ENCODE results near the gene PHTF2. TPM values are rescaled to one million over a fixed set of nuclear protein-coding genes. Genes with fewer than 3 reads are reported as not detected.

Gene PHTF2
- polyA plus RNA-seq, 1 of the 3 experiments (the other 2 are of a cell fraction): 21.2 TPM

DNA sequence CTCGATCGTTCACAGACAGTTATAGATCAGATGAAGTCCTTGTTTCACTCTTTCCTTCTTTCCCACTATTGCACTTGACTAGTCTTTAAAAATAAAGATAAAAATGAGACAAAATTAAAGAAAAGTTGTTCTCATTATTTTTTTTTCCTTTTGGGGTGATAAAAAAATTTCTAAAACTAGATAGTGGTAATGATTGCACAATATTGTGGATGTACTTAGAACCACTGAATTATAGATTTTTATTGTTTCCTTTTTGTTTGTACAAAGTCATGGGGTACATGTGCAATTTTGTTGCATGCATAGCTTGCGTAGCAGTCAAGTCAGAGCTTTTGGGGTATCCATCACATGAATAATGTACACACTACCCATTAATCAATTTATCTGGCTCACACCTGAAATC lies 97.3 kb downstream of the PHTF2 start:
- Histone ChIP-seq H3K79me2 (ENCODE audit: insufficient read depth) (peaks cover 8% of the 10 kb centered on the region; the same call in 1 of the 2 replicates), H3K27ac (ENCODE audit: low read depth in 2 of 2, low read length in 1 of 2) (no peak overlapping the region), H3K9me3 (no peaks in the 10 kb centered on the region), H4K20me1 (ENCODE audit: insufficient read depth) (no peaks in the 10 kb centered on the region), H3K4me2 (no peak overlapping the region), H3K9me2 (peaks cover 5% of the 10 kb centered on the region; the same call in 1 of the 2 replicates), H3K36me3 (replicated peaks in 1 of 2; ENCODE audit: control insufficient read depth in 1 of 2, insufficient read depth in 2 of 2, low read length in 1 of 2) (peaks cover 0 to 9% of the 10 kb centered on the region in 2 experiments), H3K27me3 (ENCODE audit: insufficient read depth) (no peaks in the 10 kb centered on the region), H3F3A (replicated peaks; ENCODE audit: insufficient read depth) (peaks cover 6% of the 10 kb centered on the region), H3K9ac (no peak overlapping the region), H3K4me3 (ENCODE audit: low read depth in 2 of 2, low read length in 1 of 2) (no peak overlapping the region), H3K4me1 (ENCODE audit: control insufficient read depth in 1 of 2, insufficient read depth in 2 of 2, low read depth in 1 of 2, low read length in 1 of 2) (no peaks in the 10 kb centered on the region; a peak in 2 of 4 replicates), H2AFZ (ENCODE audit: low read depth) (no peak overlapping the region)
- ChIA-PET CTCF (no interaction called here), POLR2A (no interaction called here)
- no peak for DNase-seq
- TF ChIP-seq POLR2AphosphoS5 (IDR thresholded peaks at IDR 0.05; ENCODE audit: low read depth, low read length): no peak
- TF ChIP-seq, protein P1, sequence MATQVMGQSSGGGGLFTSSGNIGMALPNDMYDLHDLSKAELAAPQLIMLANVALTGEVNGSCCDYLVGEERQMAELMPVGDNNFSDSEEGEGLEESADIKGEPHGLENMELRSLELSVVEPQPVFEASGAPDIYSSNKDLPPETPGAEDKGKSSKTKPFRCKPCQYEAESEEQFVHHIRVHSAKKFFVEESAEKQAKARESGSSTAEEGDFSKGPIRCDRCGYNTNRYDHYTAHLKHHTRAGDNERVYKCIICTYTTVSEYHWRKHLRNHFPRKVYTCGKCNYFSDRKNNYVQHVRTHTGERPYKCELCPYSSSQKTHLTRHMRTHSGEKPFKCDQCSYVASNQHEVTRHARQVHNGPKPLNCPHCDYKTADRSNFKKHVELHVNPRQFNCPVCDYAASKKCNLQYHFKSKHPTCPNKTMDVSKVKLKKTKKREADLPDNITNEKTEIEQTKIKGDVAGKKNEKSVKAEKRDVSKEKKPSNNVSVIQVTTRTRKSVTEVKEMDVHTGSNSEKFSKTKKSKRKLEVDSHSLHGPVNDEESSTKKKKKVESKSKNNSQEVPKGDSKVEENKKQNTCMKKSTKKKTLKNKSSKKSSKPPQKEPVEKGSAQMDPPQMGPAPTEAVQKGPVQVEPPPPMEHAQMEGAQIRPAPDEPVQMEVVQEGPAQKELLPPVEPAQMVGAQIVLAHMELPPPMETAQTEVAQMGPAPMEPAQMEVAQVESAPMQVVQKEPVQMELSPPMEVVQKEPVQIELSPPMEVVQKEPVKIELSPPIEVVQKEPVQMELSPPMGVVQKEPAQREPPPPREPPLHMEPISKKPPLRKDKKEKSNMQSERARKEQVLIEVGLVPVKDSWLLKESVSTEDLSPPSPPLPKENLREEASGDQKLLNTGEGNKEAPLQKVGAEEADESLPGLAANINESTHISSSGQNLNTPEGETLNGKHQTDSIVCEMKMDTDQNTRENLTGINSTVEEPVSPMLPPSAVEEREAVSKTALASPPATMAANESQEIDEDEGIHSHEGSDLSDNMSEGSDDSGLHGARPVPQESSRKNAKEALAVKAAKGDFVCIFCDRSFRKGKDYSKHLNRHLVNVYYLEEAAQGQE (IDR thresholded peaks at IDR 0.05; ENCODE audit: low read depth, low read length): no peak
- TF ChIP-seq FOXM1 (IDR thresholded peaks at IDR 0.05; ENCODE audit: low read depth): no peak
- WGBS (ENCODE audit: low lambda C conversion rate): over 99% methylated on average over 3 of the region's 3 CpGs

DNA sequence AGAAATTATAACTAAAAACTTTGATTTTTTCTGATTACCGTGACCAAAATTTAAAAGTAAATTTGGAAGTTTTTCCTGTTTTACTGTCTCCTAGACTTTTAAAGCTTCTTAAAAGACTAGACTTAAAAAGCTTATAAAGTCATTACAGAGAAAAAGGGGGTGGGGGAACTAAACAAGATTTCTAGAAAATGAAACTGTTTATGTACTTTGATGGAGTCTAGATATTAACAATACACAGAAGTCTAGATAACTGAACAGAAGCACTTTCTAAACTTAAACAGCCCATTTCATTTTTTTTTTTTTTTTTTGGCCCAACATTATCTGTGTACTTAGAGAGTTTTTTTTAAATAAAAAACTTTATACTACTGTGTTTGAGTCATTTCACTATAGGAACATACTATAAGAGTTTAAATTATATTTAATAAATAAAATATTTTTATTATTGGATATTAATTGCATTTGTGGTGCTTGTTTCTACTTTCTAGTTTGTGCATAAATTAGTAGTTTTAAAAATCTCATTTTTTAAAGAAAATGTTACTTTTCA lies 98.5 kb downstream of the PHTF2 start:
- Histone ChIP-seq H3F3A (replicated peaks; ENCODE audit: insufficient read depth) (peaks cover 6% of the 10 kb centered on the region), H3K36me3 (replicated peaks in 1 of 2; ENCODE audit: control insufficient read depth in 1 of 2, insufficient read depth in 2 of 2, low read length in 1 of 2) (peaks cover under 1 to 13% of the 10 kb centered on the region in 2 experiments), H2AFZ (ENCODE audit: low read depth) (no peak overlapping the region), H3K9me3 (no peaks in the 10 kb centered on the region), H4K20me1 (ENCODE audit: insufficient read depth) (no peaks in the 10 kb centered on the region), H3K9ac (no peak overlapping the region), H3K79me2 (ENCODE audit: insufficient read depth) (no peaks in the 10 kb centered on the region), H3K4me3 (ENCODE audit: low read depth in 2 of 2, low read length in 1 of 2) (no peak overlapping the region), H3K4me1 (ENCODE audit: control insufficient read depth in 1 of 2, insufficient read depth in 2 of 2, low read depth in 1 of 2, low read length in 1 of 2) (no peaks in the 10 kb centered on the region; a peak in 2 of 4 replicates), H3K4me2 (no peak overlapping the region), H3K9me2 (peaks cover 5% of the 10 kb centered on the region; the same call in 1 of the 2 replicates), H3K27me3 (ENCODE audit: insufficient read depth) (no peaks in the 10 kb centered on the region), H3K27ac (ENCODE audit: low read depth in 2 of 2, low read length in 1 of 2) (no peak overlapping the region)
- ChIA-PET CTCF (interaction anchor here (0.8 to 1.2 kb wide), 3 partner anchors 16 to 138 kb away, joined by 3 read pairs; no protein-coding TSS in a partner anchor), POLR2A (no interaction called here)
- no peak for DNase-seq
- 93% methylated on average over 1 of the region's 1 CpG for WGBS (ENCODE audit: low lambda C conversion rate)
- TF ChIP-seq POLR2AphosphoS5 (IDR thresholded peaks at IDR 0.05; ENCODE audit: low read depth, low read length) (no peak), NFIC (IDR thresholded peaks at IDR 0.05; ENCODE audit: borderline replicate concordance) (no peak), TAF1 (IDR thresholded peaks at IDR 0.05; ENCODE audit: borderline replicate concordance, low read depth, low read length) (no peak), FOXM1 (IDR thresholded peaks at IDR 0.05; ENCODE audit: low read depth) (no peak), ZBTB33 (IDR thresholded peaks at IDR 0.05; ENCODE audit: borderline replicate concordance, low read depth) (no peak), MAX (IDR thresholded peaks at IDR 0.05; ENCODE audit: low read depth) (no peak), USF2 (IDR thresholded peaks at IDR 0.05; ENCODE audit: borderline replicate concordance, low read depth, low read length) (no peak), CHD2 (IDR thresholded peaks at IDR 0.05; ENCODE audit: low read length, partially characterized antibody) (no peak), GABPA (IDR thresholded peaks at IDR 0.05; ENCODE audit: low read depth) (no peak), NRF1 (IDR thresholded peaks at IDR 0.05; ENCODE audit: low read depth, low read length) (no peak)
